HG03575 (cell line): Measurements from ENCODE around the gene MYO1E.

ENCODE experiments used
- ATAC-seq: cut with Tn5 transposase; IDR thresholded peaks from one replicate; pipeline ENCODE4 v1.9.1; 2021; ENCODE audit not compliant: unreplicated experiment, insufficient number of reproducible peaks, low FRiP score; ENCODE audit errors: extremely low read depth

MYO1E gene

GRCh38 chr15:59251001-59251845, 121.4 kb downstream of the MYO1E start:
- ATAC-seq = peak; percentile 34

DNA sequence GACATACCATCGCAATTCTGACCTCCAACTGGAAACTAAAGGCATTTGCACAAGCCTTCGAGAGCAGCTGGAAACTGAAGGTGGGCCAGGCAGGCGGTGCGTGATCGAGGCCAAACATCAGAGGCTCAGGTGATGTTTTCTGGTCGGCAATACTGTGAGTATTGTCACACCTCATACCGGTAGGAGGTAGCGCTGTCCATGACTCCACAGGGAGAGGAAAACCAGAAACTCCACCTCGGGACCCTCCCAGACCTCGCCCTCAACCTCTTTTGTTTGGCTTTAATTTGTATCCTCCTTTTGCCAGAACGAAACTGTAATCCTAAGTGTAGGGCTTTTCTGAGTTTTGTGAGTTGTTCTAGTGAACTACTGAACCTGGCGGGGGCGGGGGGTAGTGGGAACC, 122.4 kb downstream of the MYO1E start:
- no peak for ATAC-seq

GRCh38 chr15:59249816-59250215, 122.9 kb downstream of the MYO1E start:
- no peak for ATAC-seq

DNA sequence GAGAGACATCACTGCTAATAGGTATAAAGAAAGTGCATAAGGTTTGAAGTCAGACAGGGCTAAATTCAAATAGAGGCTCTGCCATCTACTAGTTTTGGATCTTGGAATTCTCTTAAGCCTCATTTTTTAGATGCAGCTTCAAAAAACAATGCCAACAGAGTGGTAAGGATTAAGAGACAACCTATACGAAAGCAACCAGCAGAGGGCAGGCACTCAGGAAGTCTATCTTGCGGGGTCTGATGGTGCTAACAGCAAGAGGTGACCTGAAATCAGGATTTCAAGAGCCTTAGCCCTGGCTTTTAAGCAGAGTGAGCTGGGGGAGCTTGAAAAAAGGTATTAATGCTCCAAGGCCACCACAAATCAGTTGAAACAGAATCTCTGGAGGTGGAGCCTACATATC, 125.3 kb downstream of the MYO1E start:
- no peak for ATAC-seq

- ATAC-seq = no peak
Measured at GRCh38 chr15:59245559-59245958, 127.1 kb downstream of the MYO1E start.

- peak; percentile 54 for ATAC-seq
Measured at GRCh38 chr15:59244337-59244736, 128.3 kb downstream of the MYO1E start.

DNA sequence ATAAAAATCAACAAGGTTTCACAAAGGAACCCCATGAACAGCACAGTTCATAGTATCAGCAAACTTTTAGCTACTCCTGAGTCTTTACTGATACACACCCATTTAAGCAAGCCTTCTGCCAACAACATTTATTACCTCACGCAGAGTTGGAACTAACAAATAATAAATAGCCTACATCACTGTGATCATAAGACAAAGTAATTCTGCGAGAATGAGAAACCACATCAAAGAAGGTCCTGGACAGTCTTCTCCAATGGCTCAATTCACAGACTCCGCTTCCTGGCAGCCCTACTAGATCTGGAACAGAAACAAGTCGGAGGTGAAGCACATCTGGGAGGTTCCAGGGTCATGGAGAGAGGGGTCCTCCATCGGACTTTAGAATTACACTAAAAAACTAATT, 129.0 kb downstream of the MYO1E start:
- ATAC-seq = no peak

GRCh38 chr15:59242649-59243048, 130.0 kb downstream of the MYO1E start:
- ATAC-seq = no peak

DNA sequence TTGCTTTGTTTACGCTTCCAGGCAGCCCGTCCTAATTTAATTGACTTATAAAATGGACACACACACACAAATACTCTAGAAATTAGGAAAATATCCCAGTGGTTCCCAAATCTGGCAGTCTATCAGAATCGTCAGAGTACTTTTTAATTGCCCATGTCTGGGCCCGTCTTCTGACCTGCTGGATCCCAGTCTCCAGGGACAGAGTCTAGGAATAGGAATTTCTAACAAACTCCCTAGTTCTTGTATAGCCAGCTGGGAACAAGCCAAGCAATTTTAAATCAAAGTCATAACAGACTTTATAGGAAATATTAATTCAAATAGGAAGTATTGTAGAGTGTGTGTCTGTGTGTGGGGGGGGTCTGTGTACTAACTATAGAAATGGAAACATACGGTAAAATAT, 132.6 kb downstream of the MYO1E start:
- no peak for ATAC-seq

- peak; percentile 28 for ATAC-seq
Measured at GRCh38 chr15:59237924-59238331, 134.7 kb downstream of the MYO1E start.

DNA sequence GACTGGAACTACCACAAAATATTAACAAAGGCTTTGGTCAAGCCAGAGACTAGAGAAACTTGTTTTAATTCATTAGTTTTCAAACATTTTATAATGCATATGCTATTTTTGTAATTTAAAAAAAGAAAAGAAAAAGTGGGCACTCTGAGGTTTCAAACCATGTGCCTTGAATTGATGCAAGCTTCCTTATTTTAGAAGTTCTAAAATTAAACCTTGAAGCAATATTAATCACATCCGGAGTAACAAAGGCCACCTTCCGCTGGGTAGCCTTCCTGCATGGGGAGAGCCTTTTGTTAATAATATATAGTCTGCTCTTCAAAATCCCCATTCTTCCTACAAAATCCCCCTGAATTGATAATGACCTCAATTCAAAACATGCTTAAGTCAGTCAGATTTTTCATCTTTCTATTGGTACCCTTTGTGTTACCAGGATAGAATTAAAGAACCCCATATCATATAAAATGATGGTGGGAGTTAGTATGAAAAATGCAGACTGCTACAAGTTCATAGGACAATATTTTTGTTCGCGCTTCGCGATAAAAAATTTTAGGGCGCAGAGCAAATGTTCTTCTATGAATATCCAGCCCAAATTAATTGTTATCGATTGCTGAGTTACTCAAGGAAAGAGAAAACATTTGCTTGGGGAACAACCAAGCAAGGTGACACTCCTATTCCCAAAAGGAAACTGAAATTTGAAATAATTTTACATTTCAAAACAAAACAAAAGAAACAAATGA, 135.4 kb downstream of the MYO1E start:
- ATAC-seq = peak; percentile 40

- ATAC-seq = no peak
Measured at GRCh38 chr15:59236394-59236793, 136.3 kb downstream of the MYO1E start.

GRCh38 chr15:59232476-59232875, 140.2 kb downstream of the MYO1E start:
- no peak for ATAC-seq

DNA sequence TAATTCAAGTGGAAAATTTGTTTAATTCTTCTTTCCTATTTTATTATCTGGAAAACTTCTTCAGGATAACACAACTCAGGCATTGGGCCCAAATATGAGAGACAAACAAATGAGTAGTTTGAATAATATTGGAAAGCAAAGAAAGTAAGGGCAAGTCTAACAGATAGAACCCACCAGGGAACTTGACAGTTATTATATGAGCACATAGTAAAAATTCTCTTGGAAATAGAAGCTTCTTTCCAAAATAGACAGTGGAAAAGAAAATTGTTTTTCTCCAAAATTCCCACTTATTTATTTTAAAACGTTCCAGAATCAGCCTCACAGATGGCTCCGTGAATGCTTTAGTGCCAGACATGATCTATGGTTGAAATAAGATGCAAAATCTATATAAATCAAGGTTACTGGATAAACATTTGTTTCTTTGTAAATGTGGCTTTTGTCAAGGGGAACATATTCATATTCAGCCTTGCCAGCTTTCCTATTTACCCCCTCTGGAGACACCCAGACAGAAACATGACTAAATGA, 142.1 kb downstream of the MYO1E start:
- ATAC-seq = no peak

GRCh38 chr15:59229453-59229852, 143.2 kb downstream of the MYO1E start:
- no peak for ATAC-seq

DNA sequence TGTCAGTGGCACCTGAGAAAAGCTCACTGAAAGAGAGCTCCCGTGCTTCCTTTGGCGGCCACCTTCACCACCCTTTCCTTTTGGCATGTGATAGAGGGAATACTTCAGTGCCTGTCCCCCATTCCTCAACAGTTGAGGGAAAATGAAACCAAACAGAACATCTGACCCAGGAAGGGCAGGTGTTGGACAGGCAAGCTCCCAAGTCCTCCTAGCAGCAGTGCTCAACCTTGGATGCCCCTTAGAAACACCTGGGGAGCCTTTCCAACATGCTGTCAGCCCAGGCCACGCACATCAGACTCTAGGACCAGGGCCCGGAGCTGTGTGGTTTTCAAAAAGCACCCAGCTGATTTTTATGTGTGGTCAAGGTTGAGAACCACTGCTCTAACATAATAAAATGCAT, 143.7 kb downstream of the MYO1E start:
- no peak for ATAC-seq

- ATAC-seq = no peak
Measured at GRCh38 chr15:59227021-59227420, 145.7 kb downstream of the MYO1E start.

GRCh38 chr15:59224474-59224873, 148.2 kb downstream of the MYO1E start:
- ATAC-seq = no peak

- ATAC-seq = no peak
Measured at GRCh38 chr15:59223736-59224135, 148.9 kb downstream of the MYO1E start.

DNA sequence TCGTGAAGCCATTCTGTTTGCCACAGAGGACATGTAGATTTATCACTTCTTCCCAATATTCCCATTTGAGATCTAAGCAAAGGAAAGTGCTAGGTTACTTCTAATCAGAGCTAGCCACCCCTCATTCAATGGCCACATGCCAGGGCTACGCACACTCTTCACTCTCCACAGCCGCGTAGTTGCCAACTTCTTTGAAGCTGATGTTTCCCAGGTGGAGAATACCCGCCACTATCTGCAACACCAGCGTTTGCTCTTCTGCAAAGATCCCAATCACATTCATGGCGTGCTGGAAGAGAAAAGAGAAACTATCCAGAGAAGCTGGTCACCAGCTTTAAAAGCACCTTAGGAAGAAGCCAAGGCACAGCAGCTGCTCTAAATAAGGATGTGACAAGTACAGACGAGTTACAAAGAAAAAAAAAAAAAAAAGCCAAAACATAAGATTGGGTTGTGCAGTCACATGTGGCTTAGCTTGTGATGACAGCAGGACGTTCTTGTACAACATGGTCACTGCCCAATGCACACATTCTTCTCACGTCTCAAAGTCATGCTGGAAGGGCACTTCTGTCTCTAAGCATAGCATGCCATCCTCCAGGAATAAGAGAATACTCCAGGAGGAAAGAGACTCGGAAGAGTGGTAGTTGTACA, 149.6 kb downstream of the MYO1E start:
- ATAC-seq = no peak
